Measurements from ENCODE around the gene GDAP1L1. TPM values are rescaled to one million over a fixed set of nuclear protein-coding genes. Genes with fewer than 3 reads are reported as not detected.

GDAP1L1 gene
- polyA plus RNA-seq, 2 of the 4 experiments (the other 2 are of a cell fraction): 0.06 to 0.13 TPM

DNA sequence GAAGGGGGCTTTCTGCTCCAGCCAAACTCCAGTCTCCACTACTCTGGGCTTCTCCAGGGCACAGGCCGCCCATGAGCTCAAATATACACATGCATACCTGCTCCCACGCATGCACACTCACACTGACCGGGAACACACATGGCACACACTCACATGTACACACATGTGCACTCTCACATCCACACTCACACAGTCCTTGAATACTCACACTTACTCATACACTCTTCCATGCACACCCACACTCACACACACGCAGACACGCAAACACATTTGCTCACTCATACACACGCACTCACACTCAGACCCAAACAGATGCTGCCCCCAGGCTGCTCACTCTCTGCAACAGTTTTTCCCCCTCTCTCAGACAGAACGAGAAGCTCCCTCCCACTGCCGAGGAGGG lies 7.0 kb downstream of the GDAP1L1 start:
- H3K4me2 ChIP-seq: no peak overlapping the region
- POLR2A ChIA-PET: no interaction called here
- H3K27ac ChIP-seq: no peak overlapping the region
- no peak overlapping the region for H3K4me3 ChIP-seq
- ATAC-seq: no peak; a peak in 1 of 6 replicates
- CTCF ChIA-PET: interaction anchor here (1.0 to 2.9 kb wide), 6 partner anchors 10 to 242 kb away, joined by 3 to 19 read pairs (median 8); partner anchors contain the start of gene FITM2
- DNase-seq (ENCODE audit: low read depth in 1 of 2, low spot score in 1 of 2): no peak
- WGBS (ENCODE audit: missing lambda C conversion rate): 77% methylated on average over 8 of the region's 8 CpGs
- no peaks in the 10 kb centered on the region for H3K4me1 ChIP-seq
- no peak for FAIRE-seq
- H3K9me3 ChIP-seq: no peaks in the 10 kb centered on the region
- no peak for TF ChIP-seq ATOH8 (CRISPR knock-in tag; IDR thresholded peaks at IDR 0.05; ENCODE audit: low read depth)
- no peak for TF ChIP-seq CBX8 (IDR thresholded peaks at IDR 0.05)
- TF ChIP-seq, protein P1, sequence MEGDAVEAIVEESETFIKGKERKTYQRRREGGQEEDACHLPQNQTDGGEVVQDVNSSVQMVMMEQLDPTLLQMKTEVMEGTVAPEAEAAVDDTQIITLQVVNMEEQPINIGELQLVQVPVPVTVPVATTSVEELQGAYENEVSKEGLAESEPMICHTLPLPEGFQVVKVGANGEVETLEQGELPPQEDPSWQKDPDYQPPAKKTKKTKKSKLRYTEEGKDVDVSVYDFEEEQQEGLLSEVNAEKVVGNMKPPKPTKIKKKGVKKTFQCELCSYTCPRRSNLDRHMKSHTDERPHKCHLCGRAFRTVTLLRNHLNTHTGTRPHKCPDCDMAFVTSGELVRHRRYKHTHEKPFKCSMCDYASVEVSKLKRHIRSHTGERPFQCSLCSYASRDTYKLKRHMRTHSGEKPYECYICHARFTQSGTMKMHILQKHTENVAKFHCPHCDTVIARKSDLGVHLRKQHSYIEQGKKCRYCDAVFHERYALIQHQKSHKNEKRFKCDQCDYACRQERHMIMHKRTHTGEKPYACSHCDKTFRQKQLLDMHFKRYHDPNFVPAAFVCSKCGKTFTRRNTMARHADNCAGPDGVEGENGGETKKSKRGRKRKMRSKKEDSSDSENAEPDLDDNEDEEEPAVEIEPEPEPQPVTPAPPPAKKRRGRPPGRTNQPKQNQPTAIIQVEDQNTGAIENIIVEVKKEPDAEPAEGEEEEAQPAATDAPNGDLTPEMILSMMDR (IDR thresholded peaks at IDR 0.05): no peak
- TF ChIP-seq ZFP36 (IDR thresholded peaks at IDR 0.05; ENCODE audit: borderline replicate concordance, partially characterized antibody): no peak
- TF ChIP-seq HMGXB4 (CRISPR knock-in tag; IDR thresholded peaks at IDR 0.05; ENCODE audit: borderline replicate concordance): no peak
- no peak for TF ChIP-seq BHLHE40 (IDR thresholded peaks at IDR 0.05; ENCODE audit: low read depth, low read length)
- no peak for TF ChIP-seq RNF2 (IDR thresholded peaks at IDR 0.05; ENCODE audit: borderline replicate concordance, low read depth)
- TF ChIP-seq JUNB (IDR thresholded peaks at IDR 0.05): no peak
- TF ChIP-seq HES2 (IDR thresholded peaks at IDR 0.05): no peak
- TF ChIP-seq HOXB13 (CRISPR knock-in tag; IDR thresholded peaks at IDR 0.05; ENCODE audit: low read depth): no peak
- no peak for TF ChIP-seq PBX3 (IDR thresholded peaks at IDR 0.05)
- TF ChIP-seq, protein P2, sequence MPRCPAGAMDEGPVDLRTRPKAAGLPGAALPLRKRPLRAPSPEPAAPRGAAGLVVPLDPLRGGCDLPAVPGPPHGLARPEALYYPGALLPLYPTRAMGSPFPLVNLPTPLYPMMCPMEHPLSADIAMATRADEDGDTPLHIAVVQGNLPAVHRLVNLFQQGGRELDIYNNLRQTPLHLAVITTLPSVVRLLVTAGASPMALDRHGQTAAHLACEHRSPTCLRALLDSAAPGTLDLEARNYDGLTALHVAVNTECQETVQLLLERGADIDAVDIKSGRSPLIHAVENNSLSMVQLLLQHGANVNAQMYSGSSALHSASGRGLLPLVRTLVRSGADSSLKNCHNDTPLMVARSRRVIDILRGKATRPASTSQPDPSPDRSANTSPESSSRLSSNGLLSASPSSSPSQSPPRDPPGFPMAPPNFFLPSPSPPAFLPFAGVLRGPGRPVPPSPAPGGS (IDR thresholded peaks at IDR 0.05): no peak
- TF ChIP-seq KDM1A (IDR thresholded peaks at IDR 0.05; ENCODE audit: low read depth): no peak
- TF ChIP-seq ELK1 (IDR thresholded peaks at IDR 0.05; ENCODE audit: low read depth, low read length): no peak

- no peak for TF ChIP-seq POLR2A (IDR thresholded peaks at IDR 0.05; ENCODE audit: low read length)
- TF ChIP-seq ZFP36 (IDR thresholded peaks at IDR 0.05; ENCODE audit: borderline replicate concordance, partially characterized antibody): peak; percentile 59
- no peak for TF ChIP-seq ZNF302 (CRISPR knock-in tag; IDR thresholded peaks at IDR 0.05)
- Histone ChIP-seq H3K4me2 (no peak overlapping the region), H3K4me3 (no peak overlapping the region), H3K9me3 (no peaks in the 10 kb centered on the region), H3K4me1 (no peaks in the 10 kb centered on the region), H3K27ac (no peak overlapping the region)
- ChIA-PET CTCF (interaction anchor here (1.0 to 1.6 kb wide), 2 partner anchors 37 to 56 kb away, joined by 3 to 4 read pairs; no protein-coding TSS in a partner anchor), POLR2A (no interaction called here)
- 91% methylated on average over 1 of the region's 1 CpG for WGBS (ENCODE audit: missing lambda C conversion rate)
- ATAC-seq (no peak), DNase-seq (ENCODE audit: low read depth in 1 of 2, low spot score in 1 of 2) (no peak), FAIRE-seq (no peak)
Measured at GRCh38 chr20:44255942-44256341, 8.8 kb downstream of the GDAP1L1 start.
